H1 (cell line): ENCODE results near the gene RHBDL2. TPM values are rescaled to one million over a fixed set of nuclear protein-coding genes. Genes with fewer than 3 reads are reported as not detected.

Experiments
- CTCF ChIA-PET: fragments of 300-600 bp; sonication (Branson Sonifier 250); formaldehyde crosslinking; loops from one replicate; lab custom pipeline; 2021; ENCODE audit not compliant: partially characterized antibody; lab: Charles Lee
- POLR2A ChIA-PET: fragments of 300-600 bp; sonication (Branson Sonifier 250); formaldehyde crosslinking; loops from one replicate; lab custom pipeline; 2021; ENCODE audit warnings: inconsistent platforms; ENCODE audit not compliant: partially characterized antibody; lab: Charles Lee
- DNase-seq, 2 experiments: peaks; one replicate each; pipeline versions ENCODE4 v3.0.0 to v3.0.0-alpha.2; 2010 to 2022; ENCODE audit warnings: low spot score in 2 of 2, low read depth in 1 of 2, mixed read lengths in 1 of 2
- FAIRE-seq: peaks from 2 replicates; lab custom pipeline; 2011; peaks lifted over from hg19 to GRCh38; lab: Jason Lieb, UNC
- H2AFZ ChIP-seq: 2 replicates; pipeline ENCODE4 v1.8.1; 2012; ENCODE audit warnings: low read length, inconsistent platforms
- H2AK5ac ChIP-seq: 2 replicates; pipeline ENCODE4 v1.6.1; 2013; ENCODE audit warnings: low read depth, low read length
- H2BK120ac ChIP-seq: replicated peaks from 2 replicates; pipeline ENCODE3; 2013; ENCODE audit warnings: low read depth, low read length, inconsistent platforms
- H2BK12ac ChIP-seq: 2 replicates; pipeline ENCODE4 v1.6.1; 2013; ENCODE audit warnings: low read depth, low read length
- H2BK15ac ChIP-seq: 2 replicates; pipeline ENCODE4 v1.6.1; 2013; ENCODE audit warnings: low read length
- H2BK20ac ChIP-seq: 2 replicates; pipeline ENCODE4 v1.6.1; 2013; ENCODE audit warnings: low read length
- H2BK5ac ChIP-seq: 2 replicates; pipeline ENCODE4 v1.6.1; 2013; ENCODE audit warnings: low read depth, low read length
- H3K14ac ChIP-seq: 2 replicates; pipeline ENCODE4 v1.6.1; 2013; ENCODE audit warnings: inconsistent platforms; ENCODE audit not compliant: insufficient read length
- H3K18ac ChIP-seq: 2 replicates; pipeline ENCODE4 v1.6.1; 2013; ENCODE audit warnings: low read length; ENCODE audit errors: extremely low read depth
- H3K23ac ChIP-seq: 2 replicates; pipeline ENCODE4 v1.6.1; 2013; ENCODE audit warnings: inconsistent platforms; ENCODE audit not compliant: insufficient read length
- H3K23me2 ChIP-seq: 2 replicates; pipeline ENCODE4 v1.6.1; 2013; ENCODE audit warnings: low read depth, low read length
- H3K27ac ChIP-seq: 2 replicates; pipeline ENCODE4 v1.6.1; 2011; ENCODE audit warnings: low read depth, low read length, inconsistent platforms
- H3K27me3 ChIP-seq, 4 experiments: replicated peaks in 1 of 4; 1 replicate in 1 of 4; 2 replicates in 3 of 4; pipeline versions ENCODE4 v1.6.1 to v1.8.1; 2011 to 2013; ENCODE audit warnings: low read length in 3 of 4, mild to moderate bottlenecking in 3 of 4, inconsistent platforms in 2 of 4, mixed read lengths in 2 of 4, moderate library complexity in 1 of 4; ENCODE audit not compliant: control insufficient read depth in 3 of 4, insufficient read depth in 3 of 4; ENCODE audit errors: extremely low read depth in 1 of 4
- H3K36me3 ChIP-seq, 4 experiments: 2 replicates each; pipeline versions ENCODE4 v1.6.1 to v1.8.1; 2011 to 2013; ENCODE audit warnings: mild to moderate bottlenecking in 4 of 4, low read length in 3 of 4, moderate library complexity in 2 of 4, control low read depth in 1 of 4, inconsistent platforms in 1 of 4; ENCODE audit not compliant: insufficient read depth in 4 of 4, control insufficient read depth in 2 of 4
- H3K4ac ChIP-seq: replicated peaks from 2 replicates; pipeline ENCODE3; 2013; ENCODE audit warnings: low read length, low read depth, mixed read lengths, inconsistent platforms; ENCODE audit not compliant: insufficient read length
- H3K4me1 ChIP-seq, 4 experiments: replicated peaks in 1 of 4; 1 replicate in 1 of 4; 2 replicates in 3 of 4; pipeline versions ENCODE4 v1.6.1 to v1.8.1; 2011 to 2013; ENCODE audit warnings: low read length in 3 of 4, inconsistent platforms in 2 of 4, mixed read lengths in 1 of 4; ENCODE audit not compliant: insufficient read depth in 4 of 4, control insufficient read depth in 3 of 4
- H3K4me2 ChIP-seq, 2 experiments: 2 replicates each; pipeline versions ENCODE4 v1.6.1 to v1.8.1; 2011 to 2013; ENCODE audit warnings: low read depth in 2 of 2, low read length in 2 of 2, control low read depth in 1 of 2, inconsistent platforms in 1 of 2, mild to moderate bottlenecking in 1 of 2; ENCODE audit not compliant: insufficient read depth in 1 of 2
- H3K4me3 ChIP-seq, 4 experiments: fragments of 200-600, 300-600 bp in 1 of 4; sonication (generic), shearing (Covaris generic), sonication (Bioruptor Twin) in 1 of 4; 2 replicates each; pipeline versions ENCODE4 v1.5.1 to v1.8.1; 2011 to 2016; ENCODE audit warnings: low read length in 4 of 4, low read depth in 3 of 4, control low read depth in 2 of 4, inconsistent platforms in 2 of 4, mild to moderate bottlenecking in 2 of 4, mixed read lengths in 1 of 4, moderate library complexity in 1 of 4; ENCODE audit not compliant: insufficient read depth in 2 of 4; ENCODE audit errors: extremely low read depth in 1 of 4
- H3K56ac ChIP-seq: replicated peaks from 2 replicates; pipeline ENCODE3; 2013; ENCODE audit warnings: low read depth, mild to moderate bottlenecking, mixed read lengths, low read length, inconsistent platforms; ENCODE audit not compliant: insufficient read length
- H3K79me1 ChIP-seq: 2 replicates; pipeline ENCODE4 v1.6.1; 2013; ENCODE audit warnings: low read depth, low read length, control low read depth
- H3K79me2 ChIP-seq, 2 experiments: 2 replicates each; pipeline versions ENCODE4 v1.6.1 to v1.8.1; 2012 to 2013; ENCODE audit warnings: low read length in 2 of 2, mild to moderate bottlenecking in 2 of 2, inconsistent platforms in 1 of 2; ENCODE audit not compliant: insufficient read depth in 2 of 2, control insufficient read depth in 1 of 2
- H3K9ac ChIP-seq, 4 experiments: replicated peaks in 1 of 4; 1 replicate in 1 of 4; 2 replicates in 3 of 4; pipeline versions ENCODE4 v1.6.1 to v1.8.1; 2011 to 2013; ENCODE audit warnings: low read depth in 3 of 4, low read length in 3 of 4, control low read depth in 2 of 4, mild to moderate bottlenecking in 2 of 4, moderate library complexity in 2 of 4, inconsistent platforms in 1 of 4; ENCODE audit errors: extremely low read depth in 1 of 4
- H3K9me3 ChIP-seq, 2 experiments: 2 replicates each; pipeline versions ENCODE4 v1.6.1 to v1.8.1; 2012 to 2013; ENCODE audit warnings: mild to moderate bottlenecking in 2 of 2, moderate library complexity in 2 of 2, control low read depth in 1 of 2, inconsistent platforms in 1 of 2, low read depth in 1 of 2, low read length in 1 of 2, mixed read lengths in 1 of 2; ENCODE audit not compliant: insufficient read depth in 2 of 2
- H4K20me1 ChIP-seq, 2 experiments: replicated peaks in 1 of 2; 2 replicates each; pipeline versions ENCODE3 to v1.8.1; 2011 to 2013; ENCODE audit warnings: inconsistent platforms in 2 of 2, low read length in 2 of 2, mild to moderate bottlenecking in 1 of 2; ENCODE audit not compliant: insufficient read depth in 2 of 2, control insufficient read depth in 1 of 2
- H4K5ac ChIP-seq: 2 replicates; pipeline ENCODE4 v1.6.1; 2013; ENCODE audit warnings: low read length, low read depth, mixed read lengths, inconsistent platforms; ENCODE audit not compliant: insufficient read length
- H4K8ac ChIP-seq: 2 replicates; pipeline ENCODE4 v1.8.0; 2013; ENCODE audit warnings: mild to moderate bottlenecking, moderate library complexity, low read length, inconsistent platforms; ENCODE audit not compliant: insufficient read depth; ENCODE audit errors: extremely low read depth
- H4K91ac ChIP-seq: replicated peaks from 2 replicates; pipeline ENCODE3; 2013; ENCODE audit warnings: low read length, mixed read lengths, inconsistent platforms; ENCODE audit not compliant: insufficient read length
- BRCA1 ChIP-seq: IDR thresholded peaks from 2 replicates; pipeline ENCODE4 v1.6.1; 2012; ENCODE audit warnings: low read depth, low read length, improper control_type of control experiment
- CBX8 ChIP-seq: fragments of 300-800, 300-1000 bp; sonication (generic); IDR thresholded peaks from 2 replicates; pipeline ENCODE4 v1.7.1; 2016; ENCODE audit warnings: low read depth, low read length, borderline replicate concordance
- CEBPB ChIP-seq: IDR thresholded peaks from 2 replicates; pipeline ENCODE4 v1.6.1; 2012; ENCODE audit warnings: low read depth, low read length
- CHD2 ChIP-seq: IDR thresholded peaks from 2 replicates; pipeline ENCODE4 v1.6.1; 2012; ENCODE audit warnings: low read length, improper control_type of control experiment
- GTF2F1 ChIP-seq: IDR thresholded peaks from 2 replicates; pipeline ENCODE4 v1.6.1; 2012; ENCODE audit warnings: low read depth, low read length, improper control_type of control experiment, borderline replicate concordance
- HDAC2 ChIP-seq, 2 experiments: fragments of 300-600 bp in 1 of 2; sonication (generic) in 1 of 2; IDR thresholded peaks; 2 replicates each; pipeline ENCODE4 v1.6.1; 2011 to 2012; ENCODE audit warnings: low read depth in 2 of 2, low read length in 2 of 2, mild to moderate bottlenecking in 2 of 2, moderate library complexity in 2 of 2, borderline replicate concordance in 1 of 2, inconsistent platforms in 1 of 2
- JUN ChIP-seq: IDR thresholded peaks from 2 replicates; pipeline ENCODE4 v1.6.1; 2011; ENCODE audit warnings: low read depth, mild to moderate bottlenecking, improper control_type of control experiment, low read length
- MAFK ChIP-seq: IDR thresholded peaks from 2 replicates; pipeline ENCODE4 v1.6.1; 2012; ENCODE audit warnings: low read depth, mild to moderate bottlenecking, improper control_type of control experiment, low read length
- NRF1 ChIP-seq: IDR thresholded peaks from 2 replicates; pipeline ENCODE4 v1.6.1; 2011; ENCODE audit warnings: mild to moderate bottlenecking, low read depth, low read length, improper control_type of control experiment
- POU5F1 ChIP-seq: IDR thresholded peaks from 2 replicates; pipeline ENCODE4 v1.6.1; 2011; ENCODE audit warnings: low read depth, mild to moderate bottlenecking, low read length, moderate library complexity
- RXRA ChIP-seq: IDR thresholded peaks from 2 replicates; pipeline ENCODE4 v1.6.1; 2011; ENCODE audit warnings: low read depth, mild to moderate bottlenecking, low read length, moderate library complexity; ENCODE audit not compliant: insufficient read depth
- TAF7 ChIP-seq: optimal IDR thresholded peaks from 2 replicates; pipeline ENCODE3; 2011; ENCODE audit warnings: low read depth, mild to moderate bottlenecking, inconsistent platforms, low read length, moderate library complexity, borderline replicate concordance
- YY1 ChIP-seq: IDR thresholded peaks from 2 replicates; pipeline ENCODE4 v1.6.1; 2011; ENCODE audit warnings: low read depth, mild to moderate bottlenecking, low read length
- ZNF274 ChIP-seq: IDR thresholded peaks from 2 replicates; pipeline ENCODE4 v1.7.0; 2012; ENCODE audit warnings: low read length, borderline replicate concordance; ENCODE audit errors: extremely low read depth
- WGBS, 2 experiments: shearing (Covaris generic) in 1 of 2; methylation state at CpG; one replicate each; pipeline versions ENCODE4 v1.1.6 to v1.1.7; 2013 to 2015; ENCODE audit warnings: low lambda C conversion rate in 2 of 2, mixed read lengths in 2 of 2, inconsistent platforms in 1 of 2, low coverage in 1 of 2, missing lambda C conversion rate in 1 of 2; ENCODE audit not compliant: insufficient replicate concordance in 2 of 2, insufficient coverage in 1 of 2, insufficient read length in 1 of 2; ENCODE audit errors: extremely low coverage in 1 of 2, missing lambda C conversion rate in 1 of 2; 5-methylcytosine and 5-hydroxymethylcytosine counted together
- polyA plus RNA-seq, 7 experiments: library from polyadenylated mRNA; depleted of rRNA in 3 of 7; stranded (reverse) in 5 of 7; unstranded in 2 of 7; fragments of >200 nt in 5 of 7; fragments of 200-250 nt in 2 of 7; gene quantifications; 1 replicate in 5 of 7; 2 replicates in 1 of 7; 4 replicates in 1 of 7; pipeline versions ENCODE4 v1.2.1 to v1.2.3, GENCODE V29; 2011 to 2013; ENCODE audit warnings: missing spikeins in 2 of 7, mixed read lengths in 2 of 7
- total RNA-seq: library from RNA; stranded (reverse); fragmentation: NEBNext Ultra II Directional; extraction: Animal tissue kit (Norgen Biotek cat#: 25700); gene quantifications from 2 replicates; pipeline ENCODE4 v1.2.1, GENCODE V29; 2021

RHBDL2 gene
- total and polyA plus RNA-seq, 2 of the 8 experiments (the other 6 are each of a cell fraction or from before 2014, with no cell fraction given), result 0.42 to 0.84 TPM

- Histone ChIP-seq H3K23ac (no peak overlapping the region), H3K4me3 (no peak overlapping the region), H4K91ac (no peak overlapping the region), H3K4me1 (peaks cover 0 to 2% (median under 1%) of the 10 kb centered on the region in 4 experiments; a peak in 2 of 7 replicates), H2BK120ac (no peak overlapping the region), H3K14ac (no peak overlapping the region), H3K9me3 (no peaks in the 10 kb centered on the region), H4K8ac (no peak overlapping the region), H2AFZ (no peak overlapping the region), H4K20me1 (no peaks in the 10 kb centered on the region), H2BK5ac (no peak overlapping the region), H2BK12ac (no peak overlapping the region), H3K9ac (no peak overlapping the region), H3K4ac (no peak overlapping the region), H3K27me3 (no peaks in the 10 kb centered on the region), H3K4me2 (no peak overlapping the region), H3K56ac (no peak overlapping the region), H3K27ac (no peak overlapping the region), H2AK5ac (no peak overlapping the region), H3K23me2 (no peaks in the 10 kb centered on the region), H3K79me1 (no peaks in the 10 kb centered on the region), H4K5ac (no peak overlapping the region), H2BK15ac (no peak overlapping the region), H3K18ac (no peak overlapping the region), H3K79me2 (no peaks in the 10 kb centered on the region), H3K36me3 (no peaks in the 10 kb centered on the region), H2BK20ac (no peak overlapping the region)
- TF ChIP-seq RXRA (no peak), YY1 (no peak), POU5F1 (no peak), GTF2F1 (no peak), CBX8 (no peak), BRCA1 (no peak), ZNF274 (no peak), HDAC2 (IDR thresholded peaks at IDR 0.05; ENCODE audit: borderline replicate concordance in 1 of 2, low read depth in 2 of 2, low read length in 2 of 2) (no peak), TAF7 (no peak), JUN (no peak), NRF1 (no peak), CEBPB (no peak), MAFK (no peak), CHD2 (no peak)
- 88% methylated on average over 2 of the region's 2 CpGs; no CpG with 5 or more reads in 1 of the 2 experiments for WGBS, 2 experiments
- ChIA-PET POLR2A (interaction anchor here (1.0 kb wide), 1 partner anchor 23 kb away, joined by 4 read pairs; the partner anchor contains the start of gene MYCBP), CTCF (interaction anchor here (0.6 to 1.0 kb wide), 3 partner anchors 10 to 1445 kb away, joined by 3 to 4 read pairs (median 3); no protein-coding TSS in a partner anchor)
- DNase-seq (no peak), FAIRE-seq (no peak)
These were observed 45.5 kb downstream of the RHBDL2 start for GRCh38 chr1:38896169-38896568.
